Tibial nerve (tissue), 4 donors: ENCODE results near the gene MAVS. TPM values are rescaled to one million over a fixed set of nuclear protein-coding genes. Genes with fewer than 3 reads are reported as not detected.
"Not testable (repeated sequence)": the region's sequence is repeated elsewhere in the genome, so short reads cannot be mapped to it uniquely, and the experiment has no call there.

Source experiments
- DNase-seq, 2 donors: peaks; one replicate each; pipeline ENCODE4 v3.0.0-alpha.2; 2019; ENCODE audit warnings: low spot score in 2 of 2
- H3K27ac ChIP-seq, 4 donors: fragments of 200-600 bp; sonication (generic) in 3 of 4; one replicate each; pipeline ENCODE4 v1.5.1; 2017 to 2019; ENCODE audit warnings: mild to moderate bottlenecking in 1 of 4
- H3K27me3 ChIP-seq, 2 donors: fragments of 200-600 bp; sonication (generic) in 1 of 2; one replicate each; pipeline versions ENCODE4 v1.5.1 to v1.6.0; 2017 to 2019
- H3K36me3 ChIP-seq, 3 donors: fragments of 200-600 bp; sonication (generic); one replicate each; pipeline ENCODE4 v1.5.1; 2018 to 2019
- H3K4me1 ChIP-seq, 4 donors: fragments of 200-600 bp; sonication (generic) in 3 of 4; one replicate each; pipeline ENCODE4 v1.5.1; 2017 to 2019
- H3K4me3 ChIP-seq, 4 donors: fragments of 200-600 bp; sonication (generic) in 3 of 4; one replicate each; pipeline ENCODE4 v1.5.1; 2017 to 2019; ENCODE audit warnings: mild to moderate bottlenecking in 1 of 4, moderate library complexity in 1 of 4
- H3K9me3 ChIP-seq, 4 donors: fragments of 200-600 bp; sonication (generic) in 3 of 4; one replicate each; pipeline ENCODE4 v1.5.1; 2017 to 2019
- CTCF ChIP-seq, 5 experiments: fragments of 200-600 bp in 3 of 5; fragments of 450-650 bp in 2 of 5; sonication (generic) in 3 of 5; IDR thresholded peaks; one replicate each; pipeline ENCODE4 v1.5.1; 2016 to 2019; ENCODE audit warnings: antibody characterized with exemption in 5 of 5, mild to moderate bottlenecking in 3 of 5, moderate library complexity in 2 of 5
- EP300 ChIP-seq, 2 donors: sonication (generic); formaldehyde crosslinking; IDR thresholded peaks; one replicate each; pipeline ENCODE4 v1.6.1; 2017; ENCODE audit warnings: antibody characterized with exemption in 2 of 2, mild to moderate bottlenecking in 1 of 2
- POLR2A ChIP-seq, 2 donors: fragments of 450-650 bp; IDR thresholded peaks; one replicate each; pipeline ENCODE4 v1.6.1; 2017; ENCODE audit warnings: antibody characterized with exemption in 2 of 2, mild to moderate bottlenecking in 2 of 2, moderate library complexity in 2 of 2
- WGBS, 2 donors: methylation state at CpG; one replicate each; pipeline ENCODE4 v1.1.5; 2018; 5-methylcytosine and 5-hydroxymethylcytosine counted together
- total RNA-seq, 4 donors: library from RNA; depleted of rRNA; stranded (reverse); fragments of >200 nt; gene quantifications; one replicate each; pipeline ENCODE4 v1.1.0, GENCODE V29; 2016

MAVS gene
- total RNA-seq, 4 donors from 2014 or later, result 34.5 to 49.8 (median 39.3) TPM

- Histone ChIP-seq H3K4me3 (peak overlapping the region in 1 of 4 donors; percentile 17), H3K4me1 (peaks cover 0 to 94% (median 62%) of the 10 kb centered on the region in 4 donors), H3K36me3 (no peaks in the 10 kb centered on the region), H3K9me3 (no peaks in the 10 kb centered on the region), H3K27me3 (no peaks in the 10 kb centered on the region), H3K27ac (peak overlapping the region in 2 of 4 donors; percentile 64 to 84)
- no peak for DNase-seq
- no peak for TF ChIP-seq CTCF (IDR thresholded peaks at IDR 0.05)
- TF ChIP-seq EP300 (IDR thresholded peaks at IDR 0.05), result no peak
- no peak for TF ChIP-seq POLR2A (IDR thresholded peaks at IDR 0.05)
- WGBS, 2 donors, result 60 to 62% methylated on average over 9 of the region's 9 CpGs
These were observed 55.2 kb downstream of the MAVS start for GRCh38 chr20:3901706-3902440.

GRCh38 chr20:3902446-3902845 lies 55.8 kb downstream of the MAVS start:
- no peak for DNase-seq
- H3K4me3 ChIP-seq, result peak overlapping the region in 1 of 4 donors; percentile 17
- peak overlapping the region in 2 of 4 donors; percentile 64 to 84 for H3K27ac ChIP-seq

GRCh38 chr20:3904224-3904623 lies 57.6 kb downstream of the MAVS start:
- Histone ChIP-seq H3K4me3 (no peak overlapping the region), H3K4me1 (peaks cover 0 to 87% (median 52%) of the 10 kb centered on the region in 4 donors), H3K36me3 (peaks cover 0 to 14% (median 0%) of the 10 kb centered on the region in 3 donors), H3K27ac (peak overlapping the region in 2 of 4 donors; percentile 15 to 84), H3K27me3 (no peaks in the 10 kb centered on the region), H3K9me3 (no peaks in the 10 kb centered on the region)
- 44 to 47% methylated on average over 2 of the region's 2 CpGs for WGBS, 2 donors
- DNase-seq, result no peak
- no peak for TF ChIP-seq EP300 (IDR thresholded peaks at IDR 0.05)
- no peak for TF ChIP-seq POLR2A (IDR thresholded peaks at IDR 0.05)
- no peak for TF ChIP-seq CTCF (IDR thresholded peaks at IDR 0.05)

More at GRCh38 chr20:3902446-3902845, 55.8 kb downstream of the MAVS start:
- 77 to 81% methylated on average over 5 of the region's 5 CpGs for WGBS, 2 donors
- Histone ChIP-seq H3K27me3 (no peaks in the 10 kb centered on the region), H3K36me3 (no peaks in the 10 kb centered on the region), H3K9me3 (no peaks in the 10 kb centered on the region), H3K4me1 (peaks cover 0 to 88% (median 57%) of the 10 kb centered on the region in 4 donors)
- TF ChIP-seq POLR2A (IDR thresholded peaks at IDR 0.05) (no peak), CTCF (IDR thresholded peaks at IDR 0.05) (no peak), EP300 (IDR thresholded peaks at IDR 0.05) (no peak)

GRCh38 chr20:3904857-3905256 lies 58.2 kb downstream of the MAVS start:
- H3K27me3 ChIP-seq, result no peaks in the 10 kb centered on the region
- no peaks in the 10 kb centered on the region for H3K9me3 ChIP-seq
- H3K27ac ChIP-seq, result peak overlapping the region in 1 of 4 donors; percentile 84
- WGBS, 2 donors, result 67 to 68% methylated on average over 5 of the region's 5 CpGs
- DNase-seq, result no peak
- H3K4me1 ChIP-seq, result peaks cover 0 to 85% (median 50%) of the 10 kb centered on the region in 4 donors
- H3K4me3 ChIP-seq, result no peak overlapping the region
- H3K36me3 ChIP-seq, result peaks cover 0 to 20% (median 0%) of the 10 kb centered on the region in 3 donors
- no peak for TF ChIP-seq POLR2A (IDR thresholded peaks at IDR 0.05)
- no peak for TF ChIP-seq CTCF (IDR thresholded peaks at IDR 0.05)
- no peak for TF ChIP-seq EP300 (IDR thresholded peaks at IDR 0.05)

- Histone ChIP-seq H3K4me1 (peaks cover 0 to 66% (median 29%) of the 10 kb centered on the region in 4 donors), H3K36me3 (peaks cover 0 to 40% (median 0%) of the 10 kb centered on the region in 3 donors), H3K27ac (peak overlapping the region in 1 of 4 donors; percentile 1)
- 77 to 83% methylated on average over 17 of the region's 17 CpGs for WGBS, 2 donors
- not testable (repeated sequence) for H3K27me3 ChIP-seq, DNase-seq, H3K4me3 ChIP-seq, H3K9me3 ChIP-seq
These were observed 60.4 kb downstream of the MAVS start for GRCh38 chr20:3906744-3907721.
